Progenitor cell of endocrine pancreas (in vitro differentiated cells): ENCODE results near the gene NOTCH1. TPM values are rescaled to one million over a fixed set of nuclear protein-coding genes. Genes with fewer than 3 reads are reported as not detected.
A peak's percentile ranks its signal among the peaks of the same experiment; 100 is the strongest.

Experiments
- DNase-seq: peaks from one replicate; pipeline ENCODE4 v3.0.0; 2021; ENCODE audit warnings: low spot score; ENCODE audit not compliant: unreplicated experiment
- H3K27ac Mint-ChIP-seq: 2 replicates; pipeline ENCODE4 v1.8.0; 2021; ENCODE audit warnings: mild to moderate bottlenecking, moderate library complexity, mixed read lengths
- H3K27me3 Mint-ChIP-seq: 2 replicates; pipeline ENCODE4 v1.8.0; 2021; ENCODE audit warnings: mixed read lengths
- H3K36me3 Mint-ChIP-seq: 2 replicates; pipeline ENCODE4 v1.8.0; 2022; ENCODE audit warnings: mixed read lengths; ENCODE audit not compliant: insufficient read depth
- H3K4me1 Mint-ChIP-seq: 2 replicates; pipeline ENCODE4 v1.8.0; 2021; ENCODE audit warnings: low read depth, mixed read lengths
- H3K4me3 Mint-ChIP-seq: 2 replicates; pipeline ENCODE4 v1.8.0; 2021; ENCODE audit warnings: low read depth, mild to moderate bottlenecking, moderate library complexity, mixed read lengths
- H3K9me3 Mint-ChIP-seq: 2 replicates; pipeline ENCODE4 v1.8.0; 2021; ENCODE audit warnings: low read depth, mixed read lengths
- total RNA-seq: library from RNA; stranded (reverse); gene quantifications from 2 replicates; pipeline ENCODE4 v1.2.1, GENCODE V29; 2021
- TF ChIP-seq, protein P1 (sequence below): fragments of 200-600 bp; sonication (generic); IDR thresholded peaks from one replicate; pipeline ENCODE4 v1.5.0; 2021; ENCODE audit warnings: antibody characterized with exemption, mild to moderate bottlenecking; ENCODE audit not compliant: unreplicated experiment

The NOTCH1 gene
- total RNA-seq, 1 donor from 2014 or later: 130 TPM

DNA sequence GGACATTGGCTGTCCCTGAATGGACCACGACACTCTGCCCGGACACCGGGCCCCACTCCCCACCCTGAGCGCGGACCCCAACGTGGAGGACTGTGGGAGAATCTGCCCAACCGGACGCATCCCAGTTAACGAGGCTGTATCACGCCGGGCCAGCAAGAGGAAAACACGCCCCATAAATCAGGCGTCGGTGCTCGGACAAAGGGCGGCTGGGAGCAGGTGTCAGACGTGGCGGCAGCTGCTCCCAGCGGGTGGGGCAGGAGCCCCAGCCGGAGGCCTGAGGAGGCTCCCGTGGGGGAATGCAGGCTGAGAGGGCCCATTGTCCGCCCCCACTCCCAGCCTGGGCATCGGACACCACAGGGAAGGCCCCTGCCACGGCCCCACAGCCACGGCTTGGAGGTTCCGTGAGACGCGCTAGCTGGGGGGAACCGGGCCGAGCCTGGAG lies 19.2 kb downstream of the NOTCH1 start:
- Mint-ChIP-seq H3K27me3 (no peaks in the 10 kb centered on the region), H3K36me3 (peaks cover 1% of the 10 kb centered on the region), H3K27ac (peak overlapping the region; percentile 85), H3K4me1 (peaks cover 12% of the 10 kb centered on the region), H3K9me3 (no peaks in the 10 kb centered on the region), H3K4me3 (no peak overlapping the region)
- DNase-seq: no peak
- TF ChIP-seq, protein P1, sequence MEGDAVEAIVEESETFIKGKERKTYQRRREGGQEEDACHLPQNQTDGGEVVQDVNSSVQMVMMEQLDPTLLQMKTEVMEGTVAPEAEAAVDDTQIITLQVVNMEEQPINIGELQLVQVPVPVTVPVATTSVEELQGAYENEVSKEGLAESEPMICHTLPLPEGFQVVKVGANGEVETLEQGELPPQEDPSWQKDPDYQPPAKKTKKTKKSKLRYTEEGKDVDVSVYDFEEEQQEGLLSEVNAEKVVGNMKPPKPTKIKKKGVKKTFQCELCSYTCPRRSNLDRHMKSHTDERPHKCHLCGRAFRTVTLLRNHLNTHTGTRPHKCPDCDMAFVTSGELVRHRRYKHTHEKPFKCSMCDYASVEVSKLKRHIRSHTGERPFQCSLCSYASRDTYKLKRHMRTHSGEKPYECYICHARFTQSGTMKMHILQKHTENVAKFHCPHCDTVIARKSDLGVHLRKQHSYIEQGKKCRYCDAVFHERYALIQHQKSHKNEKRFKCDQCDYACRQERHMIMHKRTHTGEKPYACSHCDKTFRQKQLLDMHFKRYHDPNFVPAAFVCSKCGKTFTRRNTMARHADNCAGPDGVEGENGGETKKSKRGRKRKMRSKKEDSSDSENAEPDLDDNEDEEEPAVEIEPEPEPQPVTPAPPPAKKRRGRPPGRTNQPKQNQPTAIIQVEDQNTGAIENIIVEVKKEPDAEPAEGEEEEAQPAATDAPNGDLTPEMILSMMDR: no peak

DNA sequence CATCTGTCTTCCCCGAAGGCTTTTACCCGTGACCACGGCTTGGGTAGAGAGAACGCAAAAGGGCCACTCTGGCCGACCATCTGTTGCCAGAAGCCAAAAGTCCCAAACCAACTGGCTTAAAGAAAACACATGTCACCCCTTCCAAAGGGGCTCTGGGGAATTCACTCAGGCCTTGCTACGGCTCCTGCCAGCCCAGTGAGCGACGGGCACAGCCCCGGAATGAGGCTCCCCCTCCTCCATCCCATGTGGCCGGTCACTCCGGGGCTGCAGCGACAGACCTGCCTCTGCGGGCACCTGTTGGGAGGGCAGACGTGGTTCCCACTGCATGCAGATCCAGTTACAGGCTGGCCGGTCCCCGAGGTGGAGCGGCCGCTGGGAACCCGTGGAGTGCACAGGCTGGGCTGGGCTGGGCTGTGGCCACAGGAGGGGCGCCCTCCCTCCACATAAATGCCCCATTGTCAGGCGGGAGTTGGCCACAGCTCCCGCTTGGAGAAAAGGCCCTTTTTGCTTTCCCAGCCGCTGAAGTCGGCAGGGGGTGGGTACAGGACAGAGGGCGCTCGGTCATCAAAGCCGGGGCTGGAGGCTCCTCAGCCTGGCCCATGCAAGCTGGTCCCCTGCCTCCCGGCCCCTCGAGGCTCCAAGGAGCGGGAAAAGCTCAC lies 19.9 kb downstream of the NOTCH1 start:
- Mint-ChIP-seq H3K27me3 (no peaks in the 10 kb centered on the region), H3K27ac (peak overlapping the region; percentile 62), H3K9me3 (no peaks in the 10 kb centered on the region), H3K36me3 (peaks cover 1% of the 10 kb centered on the region), H3K4me1 (peaks cover 10% of the 10 kb centered on the region), H3K4me3 (no peak overlapping the region)
- no peak for DNase-seq
- TF ChIP-seq, protein P1: no peak

DNA sequence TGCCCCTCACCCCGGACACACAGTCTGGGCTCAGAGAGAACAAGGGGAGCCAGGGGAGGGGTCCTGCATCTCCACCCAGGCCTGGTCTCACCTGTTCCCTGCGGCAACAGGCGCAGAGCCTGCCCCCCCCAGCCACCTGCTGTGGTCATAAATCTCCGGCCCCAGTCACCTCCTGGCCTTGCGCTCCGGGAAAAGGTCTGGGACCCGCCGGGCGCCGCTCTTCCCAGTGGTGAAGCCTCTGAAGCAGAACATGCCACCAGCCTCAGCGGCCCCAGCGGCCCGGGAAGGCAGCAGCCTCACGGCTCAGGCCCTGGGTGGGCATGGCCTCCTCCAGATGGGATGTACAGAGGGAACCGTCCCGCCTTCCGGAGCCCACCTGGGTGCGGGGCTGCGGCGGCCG lies 20.6 kb downstream of the NOTCH1 start:
- no peak for DNase-seq
- Mint-ChIP-seq H3K27ac (no peak overlapping the region), H3K9me3 (no peaks in the 10 kb centered on the region), H3K36me3 (peaks cover 1% of the 10 kb centered on the region), H3K4me3 (no peak overlapping the region), H3K27me3 (no peaks in the 10 kb centered on the region), H3K4me1 (peaks cover 13% of the 10 kb centered on the region)
- TF ChIP-seq, protein P1: no peak

DNA sequence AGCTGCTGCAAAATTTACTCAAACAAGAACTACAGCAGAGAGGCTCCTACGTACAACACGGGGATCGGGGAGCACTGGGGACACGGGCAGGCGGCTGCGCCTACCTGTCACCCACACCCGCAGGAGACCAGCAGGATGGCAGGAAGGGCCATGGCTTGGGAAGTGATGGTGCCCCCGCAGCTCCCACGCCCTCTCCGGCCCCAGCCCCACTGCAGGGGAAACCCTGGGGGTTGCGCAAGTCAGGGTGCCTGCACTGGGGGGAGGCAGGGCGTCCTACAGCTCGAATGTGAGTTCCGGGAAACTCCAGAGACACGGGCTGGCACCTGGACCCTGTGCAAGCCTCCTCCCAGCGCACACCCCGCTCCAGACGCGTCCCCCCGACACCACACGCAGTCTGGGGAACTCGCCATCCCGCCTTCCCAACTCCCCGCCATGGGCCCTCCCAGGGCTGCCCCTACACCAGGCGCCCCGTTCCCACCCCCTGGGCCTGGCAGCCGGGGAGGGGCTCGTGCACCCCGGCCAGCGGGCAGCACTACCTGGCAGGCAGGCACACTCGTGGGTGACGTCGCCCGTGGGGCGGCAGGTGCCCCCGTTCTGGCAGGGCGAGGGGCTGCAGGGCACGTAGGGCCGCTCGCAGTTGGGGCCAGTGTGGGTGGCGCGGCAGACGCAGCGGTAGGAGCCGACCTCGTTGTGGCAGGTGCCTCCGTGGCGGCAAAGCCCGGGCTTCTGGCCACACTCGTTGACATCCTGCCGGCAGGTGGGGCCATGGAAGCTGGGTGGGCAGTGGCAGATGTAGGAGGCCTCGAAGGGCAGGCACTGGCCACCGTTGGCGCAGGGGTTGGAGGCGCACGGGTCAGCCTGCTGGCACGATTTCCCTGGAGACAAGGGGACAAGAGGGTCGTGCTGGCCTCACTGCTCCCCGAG lies 23.3 kb downstream of the NOTCH1 start:
- H3K4me1 Mint-ChIP-seq: peaks cover 14% of the 10 kb centered on the region
- H3K27ac Mint-ChIP-seq: no peak overlapping the region
- H3K36me3 Mint-ChIP-seq: peaks cover 6% of the 10 kb centered on the region
- TF ChIP-seq, protein P1: no peak
- no peak for DNase-seq
- H3K4me3 Mint-ChIP-seq: no peak overlapping the region
- H3K27me3 Mint-ChIP-seq: no peaks in the 10 kb centered on the region
- H3K9me3 Mint-ChIP-seq: no peaks in the 10 kb centered on the region

DNA sequence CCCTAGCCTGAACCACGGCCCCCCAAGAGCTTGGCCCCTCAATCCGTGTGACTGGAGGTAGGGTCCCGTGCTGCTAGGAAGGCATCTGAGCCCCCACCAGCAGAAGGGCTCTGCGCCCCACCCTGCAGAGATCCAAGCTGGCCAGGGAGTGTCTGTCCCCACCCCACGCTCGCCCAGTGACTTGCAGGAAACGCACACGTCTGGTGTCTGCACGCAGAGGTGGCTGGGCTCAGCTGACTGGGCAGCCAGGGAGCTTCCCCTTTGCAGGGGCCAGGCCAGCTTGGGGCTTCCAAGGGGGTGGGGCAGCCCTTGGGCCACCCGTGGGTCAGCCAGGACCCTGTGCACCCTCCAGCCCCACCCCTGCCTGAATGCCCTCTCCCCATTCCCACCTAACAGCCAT lies 24.3 kb downstream of the NOTCH1 start:
- Mint-ChIP-seq H3K36me3 (peaks cover 6% of the 10 kb centered on the region), H3K27ac (no peak overlapping the region), H3K4me1 (peaks cover 13% of the 10 kb centered on the region), H3K27me3 (no peaks in the 10 kb centered on the region), H3K9me3 (no peaks in the 10 kb centered on the region), H3K4me3 (no peak overlapping the region)
- no peak for DNase-seq
- TF ChIP-seq, protein P1: no peak
